ENCODE data around the gene CTNNBL1.

The CTNNBL1 gene

DNA sequence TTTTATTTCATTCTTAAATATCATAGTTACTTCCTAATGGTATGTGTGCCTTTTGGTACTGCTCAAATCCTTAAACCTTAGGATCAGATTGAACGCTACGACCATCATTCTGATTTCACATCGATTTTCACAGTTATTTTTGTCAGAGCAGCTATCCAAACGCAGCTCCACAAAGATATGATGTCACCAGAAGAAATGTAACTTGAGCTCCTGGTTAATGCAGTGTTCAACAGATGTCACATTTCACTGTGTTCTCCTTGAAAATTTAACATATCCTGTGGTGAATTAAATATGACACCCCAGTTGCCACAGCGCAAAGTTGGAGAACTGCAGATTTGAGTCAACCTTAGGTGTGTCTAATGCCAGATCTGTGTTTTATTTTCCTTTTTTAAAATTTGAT, 81.4 kb downstream of the CTNNBL1 start:
- DNase-seq (ENCODE audit: low read depth in 1 of 2, low spot score in 1 of 2): no peak

DNA sequence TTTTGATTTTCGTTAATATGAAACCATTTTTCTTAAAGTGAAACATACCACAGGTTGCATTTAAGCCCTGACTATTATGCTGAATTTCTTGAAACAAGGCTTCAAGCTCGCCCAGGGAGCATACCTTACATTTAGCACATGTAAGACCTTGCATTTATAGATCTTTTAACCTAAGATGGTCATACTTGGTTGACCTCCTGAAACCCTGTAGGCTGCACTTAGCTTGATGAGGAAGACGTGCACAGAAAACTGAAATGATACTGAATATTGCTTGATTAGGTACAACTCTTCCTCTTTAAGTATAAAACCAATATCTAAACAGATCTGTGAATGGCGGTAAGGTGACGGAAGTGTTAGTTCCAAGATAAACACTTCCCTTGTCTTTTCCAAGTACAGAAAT, 82.2 kb downstream of the CTNNBL1 start:
- no peak for DNase-seq (ENCODE audit: low read depth in 1 of 2, low spot score in 1 of 2)

DNA sequence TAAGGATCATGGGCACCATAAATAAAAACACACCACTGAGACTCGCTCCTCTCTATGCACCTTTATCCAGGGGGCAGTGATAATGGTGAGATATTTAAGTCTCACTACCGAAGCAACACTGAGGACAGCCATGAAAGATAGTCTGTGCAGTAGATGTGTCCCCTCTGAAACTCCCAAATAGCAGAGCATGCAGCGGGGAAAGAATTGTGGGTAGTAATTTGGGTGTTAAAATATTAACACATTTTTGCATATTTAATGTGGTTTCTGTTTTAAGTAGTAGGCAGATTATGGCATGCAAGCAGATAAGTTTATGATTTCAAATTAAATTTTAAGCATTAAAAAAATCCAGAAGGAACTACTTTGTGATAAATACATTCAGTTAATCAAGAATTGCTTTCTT, 82.7 kb downstream of the CTNNBL1 start:
- no peak for DNase-seq (ENCODE audit: low read depth in 1 of 2, low spot score in 1 of 2)

DNA sequence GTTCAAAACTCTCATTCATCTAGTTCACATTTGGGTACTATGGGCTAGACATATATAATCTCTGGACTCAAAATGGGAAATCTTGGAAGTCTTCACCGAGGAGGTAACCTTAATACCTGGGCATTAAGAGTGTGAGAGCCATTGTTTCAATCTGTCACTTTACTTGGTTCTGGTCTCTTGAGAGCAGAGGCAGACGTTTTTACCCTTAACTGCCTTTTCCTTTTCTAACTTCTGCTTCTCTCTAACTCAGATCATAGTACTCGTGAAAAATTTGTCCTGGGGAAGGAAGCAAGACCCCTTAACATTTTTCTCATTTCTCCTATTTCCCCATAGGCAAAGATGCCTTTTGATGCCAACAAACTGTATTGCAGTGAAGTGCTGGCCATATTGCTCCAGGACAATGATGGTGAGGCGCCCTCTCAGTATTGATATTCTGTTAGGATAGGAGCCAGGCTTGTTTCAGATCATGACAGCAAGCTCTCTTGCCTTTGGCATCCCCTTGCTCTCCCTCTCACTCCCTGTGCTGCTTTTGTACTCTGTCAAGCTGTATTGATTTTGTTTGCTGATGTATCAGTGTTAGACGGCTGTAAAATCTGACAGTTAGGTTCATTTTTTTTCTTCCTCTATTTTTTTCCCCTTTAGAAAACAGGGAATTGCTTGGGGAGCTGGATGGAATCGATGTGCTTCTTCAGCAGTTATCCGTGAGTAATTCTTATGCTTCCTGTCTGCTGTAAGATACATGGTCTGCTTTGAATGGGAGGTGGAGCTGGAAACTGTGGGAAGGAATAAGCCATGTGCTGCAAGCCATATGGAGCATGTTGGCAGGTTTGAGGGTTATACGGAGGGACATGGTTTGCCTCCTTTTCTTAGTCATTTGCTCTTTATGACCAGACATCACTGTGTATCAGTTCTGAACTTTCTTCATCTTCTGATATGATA, 83.5 kb downstream of the CTNNBL1 start:
- DNase-seq (ENCODE audit: low read depth in 1 of 2, low spot score in 1 of 2): no peak

DNA sequence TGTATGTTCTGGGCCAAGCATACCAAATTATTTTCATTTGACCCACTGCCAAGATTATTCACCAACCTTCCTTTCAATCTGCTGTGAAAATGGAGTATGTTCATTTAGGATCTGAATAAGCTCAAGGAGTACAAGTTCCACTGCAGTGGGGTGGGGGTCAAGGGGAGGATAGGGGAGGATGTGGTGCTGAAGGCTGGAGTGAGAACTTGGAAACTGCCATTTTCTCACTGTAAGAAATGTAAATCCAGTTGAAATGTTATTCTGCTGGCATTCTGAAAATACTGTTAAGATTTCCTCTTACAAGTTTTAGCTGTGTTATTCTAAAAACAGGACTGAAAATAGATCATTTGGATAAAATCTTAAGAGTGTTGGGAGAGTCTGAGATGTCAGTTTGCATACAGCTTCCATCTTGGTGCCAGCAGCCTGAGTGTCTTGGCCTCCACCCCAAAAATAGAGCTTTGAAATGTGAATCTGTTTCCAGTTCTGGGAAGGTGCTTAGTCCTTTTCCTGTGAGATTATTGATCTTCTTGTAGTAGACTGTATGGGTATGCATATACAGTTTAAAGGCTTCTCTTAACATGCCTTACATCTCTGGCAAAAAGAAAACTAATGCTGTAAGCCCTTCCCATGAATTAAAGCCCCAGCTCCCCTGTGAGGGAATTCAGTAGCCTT, 84.3 kb downstream of the CTNNBL1 start:
- no peak for DNase-seq (ENCODE audit: low read depth in 1 of 2, low spot score in 1 of 2)

DNA sequence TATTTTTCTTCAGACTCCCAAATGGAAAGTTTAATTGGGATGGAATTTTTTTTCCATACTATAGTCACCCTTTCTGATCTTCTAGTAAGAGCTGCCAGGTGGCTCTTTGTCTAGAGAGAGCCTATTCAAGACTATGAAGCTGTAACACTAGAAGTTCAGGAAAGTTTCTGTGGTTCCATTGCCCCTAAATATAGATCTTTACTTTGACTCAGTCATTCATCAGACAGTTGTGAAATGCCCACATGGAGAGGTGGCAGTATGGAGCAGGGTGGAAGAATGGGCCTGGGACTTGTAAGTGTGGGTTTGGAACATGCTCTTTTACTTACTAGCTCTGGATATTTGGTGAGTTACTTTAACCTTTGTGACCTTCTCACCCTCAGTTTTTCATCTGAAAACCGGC, 87.8 kb downstream of the CTNNBL1 start:
- DNase-seq (ENCODE audit: low read depth in 1 of 2, low spot score in 1 of 2): no peak

DNA sequence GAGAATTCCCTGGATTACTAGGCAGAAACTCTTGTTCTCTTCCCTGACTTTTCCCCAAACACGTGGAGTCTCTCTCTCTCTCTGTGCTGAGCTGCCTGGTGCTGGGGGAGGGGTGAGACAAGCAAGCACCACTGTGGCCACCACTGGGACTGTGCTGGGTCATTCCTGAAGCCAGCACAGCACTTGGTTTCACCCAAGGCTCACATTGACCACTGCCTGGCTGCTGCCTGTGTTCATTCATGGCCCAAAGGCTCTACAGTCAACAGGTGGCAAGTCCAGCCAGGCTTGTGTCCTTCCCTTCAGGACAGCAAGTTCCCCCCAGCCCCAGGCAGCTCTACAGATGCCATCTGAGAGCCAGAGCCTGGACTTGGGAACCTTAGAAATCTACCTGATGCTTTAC, 92.2 kb downstream of the CTNNBL1 start:
- DNase-seq (ENCODE audit: low read depth in 1 of 2, low spot score in 1 of 2): no peak

DNA sequence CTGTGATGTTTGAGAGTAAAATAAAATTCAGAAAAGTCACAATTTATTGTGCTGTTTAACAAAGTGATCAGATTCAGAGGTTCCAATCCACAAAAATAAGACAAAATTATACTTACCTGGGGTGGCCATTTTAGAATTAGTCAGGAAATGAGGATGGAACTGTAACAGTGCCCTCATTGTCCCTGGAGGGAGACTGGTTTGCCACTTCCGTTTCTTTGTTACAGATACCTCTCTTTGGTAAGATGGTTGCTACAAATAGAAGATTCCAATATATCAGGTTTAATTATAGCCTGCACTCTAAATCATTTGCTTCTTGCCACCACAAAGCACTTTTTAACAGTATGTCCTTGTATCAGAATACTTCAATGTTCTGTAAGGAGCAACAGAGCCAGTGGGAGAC, 95.6 kb downstream of the CTNNBL1 start:
- DNase-seq (ENCODE audit: low read depth in 1 of 2, low spot score in 1 of 2): no peak

DNA sequence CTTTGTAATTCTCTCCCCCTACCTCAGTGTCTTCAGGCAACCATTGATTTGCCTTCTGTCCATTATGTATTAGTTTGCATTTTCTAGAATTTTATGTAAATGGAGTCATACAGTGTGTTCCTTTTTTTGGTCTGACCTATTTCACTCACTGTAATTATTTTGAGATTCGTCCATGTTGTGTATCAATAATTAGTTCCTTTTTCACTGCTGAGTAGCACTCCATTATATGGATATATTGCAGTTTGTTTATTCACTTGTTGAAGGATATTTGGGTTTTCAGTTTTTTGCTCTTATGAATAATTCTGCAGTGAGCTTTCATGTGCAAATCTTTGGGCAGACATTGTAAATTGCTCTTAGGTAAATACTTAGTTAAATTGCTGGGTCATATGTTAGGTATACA, 97.1 kb downstream of the CTNNBL1 start:
- no peak for DNase-seq (ENCODE audit: low read depth in 1 of 2, low spot score in 1 of 2)

DNA sequence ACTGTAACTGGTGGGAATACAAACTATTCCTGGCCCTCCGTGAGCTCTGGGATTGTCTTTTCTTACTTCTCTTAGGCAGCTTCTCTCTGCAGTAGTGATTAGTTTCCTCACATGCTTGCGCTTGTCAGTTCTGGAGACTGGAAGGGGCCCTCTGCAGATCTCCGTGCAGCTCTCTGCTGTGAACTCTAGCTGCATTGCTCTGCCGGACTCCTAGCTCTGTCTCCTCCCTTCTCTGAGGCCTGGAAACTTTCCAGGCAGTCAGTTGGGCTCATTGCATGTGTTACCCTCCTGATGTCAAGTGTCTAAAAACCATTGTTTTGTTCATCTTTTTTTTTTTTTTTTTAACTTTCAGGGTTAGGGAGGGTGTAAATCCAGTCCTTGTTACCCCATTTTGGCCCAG, 102.3 kb downstream of the CTNNBL1 start:
- DNase-seq (ENCODE audit: low read depth in 1 of 2, low spot score in 1 of 2): no peak

DNA sequence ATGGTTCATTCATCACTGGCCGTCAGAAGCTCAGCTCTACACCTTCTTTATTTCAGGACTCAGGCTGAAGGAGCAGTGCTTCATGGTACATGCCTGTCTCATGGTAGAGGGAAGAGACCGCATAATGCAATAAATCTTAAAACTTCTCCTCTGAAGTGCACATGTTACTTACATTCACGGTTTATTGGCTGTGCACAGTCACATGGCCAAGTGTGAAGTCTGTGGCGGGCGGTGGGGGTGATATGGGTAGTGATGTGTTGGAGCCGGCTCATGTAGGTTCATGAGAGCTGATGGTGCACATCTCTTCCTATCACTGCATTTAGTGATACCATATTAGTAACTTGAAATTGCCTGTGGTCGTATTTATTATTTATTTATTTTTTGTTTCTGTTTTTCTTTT, 102.9 kb downstream of the CTNNBL1 start:
- no peak for DNase-seq (ENCODE audit: low read depth in 1 of 2, low spot score in 1 of 2)

DNA sequence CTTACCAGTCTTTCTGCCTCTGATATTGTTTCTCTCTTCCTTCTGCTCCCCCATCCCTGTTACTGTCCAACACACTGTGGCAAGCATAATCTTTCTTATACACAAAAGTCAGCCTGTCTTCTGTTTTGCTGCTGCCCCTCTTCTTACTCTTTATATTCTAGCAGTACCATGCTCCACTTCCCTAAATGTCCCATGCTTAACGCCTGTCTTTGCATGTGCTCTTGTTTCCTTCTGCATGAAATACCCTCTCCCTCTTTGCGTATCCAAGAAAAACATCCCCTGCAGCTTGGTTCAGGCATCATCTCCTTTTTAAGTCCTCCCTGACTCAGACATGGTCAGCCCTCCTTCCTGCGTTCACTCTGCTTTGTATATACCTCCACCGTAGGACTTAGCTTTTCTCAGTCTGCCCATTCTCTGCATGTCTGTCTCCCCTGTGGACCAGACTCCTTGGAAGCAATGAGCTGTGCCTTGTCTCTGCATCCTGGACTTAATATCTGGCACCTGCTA, 103.9 kb downstream of the CTNNBL1 start:
- no peak for DNase-seq (ENCODE audit: low read depth in 1 of 2, low spot score in 1 of 2)

DNA sequence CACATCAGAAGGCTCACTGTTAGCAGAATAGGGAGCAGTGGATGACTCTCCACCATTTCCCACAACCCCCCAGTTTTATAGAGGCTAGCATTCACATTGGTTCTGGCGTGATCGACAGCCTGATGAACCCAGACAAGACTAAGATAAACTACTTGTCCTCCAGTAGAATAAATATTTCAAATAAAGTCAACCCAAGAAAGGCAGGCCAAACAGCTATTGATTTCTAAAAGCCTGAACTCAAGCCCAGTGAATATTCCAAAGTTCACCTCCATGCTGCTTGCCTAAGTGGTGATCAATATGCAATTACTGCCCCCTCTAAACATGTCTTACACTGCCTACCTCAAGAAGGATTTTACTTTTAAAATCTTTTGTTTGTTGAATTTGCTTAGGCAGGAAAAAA, 104.5 kb downstream of the CTNNBL1 start:
- DNase-seq (ENCODE audit: low read depth in 1 of 2, low spot score in 1 of 2): no peak

DNA sequence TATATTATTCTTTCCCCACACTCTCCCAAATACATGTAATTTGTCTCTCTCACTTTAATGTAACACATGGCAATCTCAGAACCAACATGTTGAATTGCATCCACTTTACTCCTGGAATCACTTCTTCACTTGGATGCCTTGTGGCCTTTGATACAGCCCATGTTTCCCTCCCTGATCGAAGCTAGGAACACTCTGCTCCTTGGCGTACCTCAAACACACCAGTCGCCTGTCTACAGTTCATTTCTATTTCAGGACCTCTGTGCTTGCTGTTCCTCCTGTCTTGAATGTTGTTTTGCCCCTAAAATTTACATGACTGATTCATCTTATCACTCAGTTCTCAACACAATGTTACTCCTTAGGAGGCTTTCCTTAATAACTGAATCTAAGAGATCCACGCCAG, 106.8 kb downstream of the CTNNBL1 start:
- no peak for DNase-seq (ENCODE audit: low read depth in 1 of 2, low spot score in 1 of 2)

DNA sequence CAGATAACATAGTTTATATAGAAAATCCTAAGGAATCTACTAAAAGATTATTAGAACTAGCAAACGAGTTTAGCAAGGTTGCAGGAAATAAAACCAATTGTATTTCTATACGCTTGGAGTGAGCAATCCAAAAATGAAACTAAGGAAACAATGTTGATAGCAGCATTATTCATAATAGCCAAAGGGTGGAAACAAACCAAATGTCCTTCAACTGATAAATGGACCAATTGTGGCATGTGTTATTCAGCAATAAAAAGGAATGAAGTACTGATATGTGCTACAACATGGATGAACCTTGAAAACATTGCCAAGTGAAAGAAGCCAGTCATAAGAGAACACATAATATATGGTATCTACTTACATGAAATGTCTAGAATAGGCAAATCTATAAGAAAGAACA, 108.1 kb downstream of the CTNNBL1 start:
- no peak for DNase-seq (ENCODE audit: low read depth in 1 of 2, low spot score in 1 of 2)

DNA sequence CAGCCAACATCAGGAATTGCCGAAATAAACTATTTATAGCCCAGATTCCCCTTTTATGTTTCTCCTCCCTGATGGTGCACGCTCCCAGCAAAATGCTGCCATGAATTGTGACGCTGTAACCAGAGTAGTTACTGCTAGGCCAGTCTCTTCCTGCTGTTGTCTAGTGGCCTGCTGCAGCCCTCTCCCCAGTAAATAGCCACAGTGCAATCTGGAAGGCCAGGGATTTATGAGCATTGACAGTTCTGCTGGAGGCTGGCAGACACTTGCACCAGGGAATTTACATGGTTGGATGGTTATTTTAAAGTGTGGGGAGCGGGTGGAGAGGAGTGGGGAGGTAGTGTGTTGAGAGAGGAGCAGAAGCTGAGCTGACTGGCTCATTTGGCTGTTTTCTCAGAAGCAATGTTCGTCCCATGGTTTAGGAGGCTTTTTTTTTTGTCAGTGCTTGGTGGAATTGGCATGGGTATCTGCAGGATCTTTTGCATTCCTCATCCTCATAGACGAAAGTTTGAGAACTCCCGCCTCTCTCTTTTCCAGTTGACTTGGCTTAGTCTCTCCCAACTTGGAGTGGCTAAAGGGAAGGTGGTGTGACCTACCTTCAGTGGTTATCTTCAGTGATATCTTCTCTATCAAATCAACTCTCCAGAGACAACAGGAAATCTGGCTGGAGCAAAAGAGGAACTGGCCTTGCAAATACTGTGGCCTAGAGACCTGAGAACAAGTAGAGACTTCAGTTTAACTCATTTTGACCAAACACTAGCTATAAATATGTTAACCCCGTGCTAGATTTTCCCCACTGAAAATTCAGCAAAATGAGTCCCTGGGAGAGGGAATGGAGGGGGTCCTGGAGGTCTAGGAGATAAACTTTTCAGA, 109.8 kb downstream of the CTNNBL1 start:
- DNase-seq (ENCODE audit: low read depth in 1 of 2, low spot score in 1 of 2): no peak

DNA sequence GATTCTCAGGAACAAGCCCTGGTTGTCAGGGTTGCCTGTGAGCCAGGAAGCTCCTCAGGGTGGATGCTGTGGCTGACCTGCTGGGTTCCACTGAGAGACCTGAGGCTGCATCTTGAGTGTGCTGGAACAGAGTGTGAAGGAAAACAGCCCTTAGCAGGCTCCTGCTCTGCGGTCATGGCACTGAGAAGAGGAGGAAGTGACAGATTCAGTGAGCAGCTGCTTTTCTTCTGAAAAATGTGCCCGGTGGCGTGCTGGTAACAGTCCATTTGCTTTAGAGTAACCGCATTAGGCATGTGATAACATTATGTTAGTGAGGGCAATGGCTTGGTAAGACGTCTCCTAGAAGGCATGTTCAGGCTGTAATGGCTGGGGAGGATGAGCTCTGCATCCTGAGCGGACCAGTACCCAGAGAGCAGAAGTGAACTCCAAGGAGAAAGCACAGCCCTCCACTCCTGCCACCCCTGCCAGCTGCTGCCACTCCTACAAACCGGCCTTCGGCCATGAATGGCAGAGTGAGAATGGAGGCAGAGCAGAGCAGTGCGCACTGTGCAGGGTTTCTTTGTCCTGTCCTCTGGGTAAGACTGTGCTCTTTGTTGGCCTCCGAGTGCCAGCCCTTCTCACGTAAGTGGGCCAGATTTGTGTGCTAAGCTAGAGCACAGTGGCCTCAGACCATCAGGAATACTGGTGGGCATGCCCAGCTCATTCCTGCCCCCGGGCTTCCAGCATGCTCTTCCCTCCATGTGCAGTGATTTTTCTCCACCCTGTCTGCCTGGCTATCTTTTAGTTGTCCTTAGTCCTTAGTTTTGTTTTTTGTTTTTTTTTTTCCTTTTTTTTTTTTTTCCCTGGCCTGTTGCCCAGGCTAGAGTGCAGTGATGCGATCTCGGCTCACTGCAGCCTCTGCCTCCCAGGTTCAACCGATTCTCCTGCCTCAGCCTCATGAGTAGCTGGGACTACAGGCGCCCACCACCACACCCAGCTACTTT, 111.0 kb downstream of the CTNNBL1 start:
- DNase-seq (ENCODE audit: low read depth in 1 of 2, low spot score in 1 of 2): no peak

DNA sequence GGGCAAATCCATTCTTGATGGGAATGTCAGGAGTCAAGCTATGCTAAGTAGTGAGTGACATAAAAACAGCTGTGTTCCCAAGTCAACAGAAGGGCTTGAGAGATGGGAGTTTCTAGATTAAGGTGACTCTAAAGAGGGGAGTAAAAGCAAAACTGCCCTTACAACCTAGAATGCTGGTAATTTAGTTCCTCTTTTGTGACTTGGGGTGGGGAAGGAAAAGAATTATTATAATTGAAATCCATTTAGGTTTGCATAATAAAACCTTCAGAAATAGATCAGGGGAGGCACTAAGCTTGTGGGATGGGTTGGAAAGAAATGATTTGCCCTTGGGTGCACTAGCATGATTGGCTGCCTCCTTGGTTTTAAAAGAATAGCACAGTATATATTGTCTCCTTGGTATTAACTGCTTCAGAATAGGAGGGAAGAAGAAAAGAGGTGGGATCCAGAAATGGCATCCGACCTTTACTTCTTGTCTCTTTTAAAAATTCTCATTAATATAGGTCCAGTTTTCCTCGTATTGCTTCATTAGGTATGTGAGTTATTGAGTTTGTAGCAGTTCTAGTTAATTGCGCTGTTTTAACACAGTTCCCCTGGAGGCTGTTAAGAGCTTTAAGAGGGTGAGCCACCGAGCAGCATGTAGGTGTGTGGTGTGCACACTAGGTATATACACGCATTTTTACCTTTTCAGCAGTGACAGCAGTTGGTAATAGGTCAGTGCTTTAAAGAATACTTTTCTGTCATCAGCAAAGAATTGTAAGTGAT, 113.8 kb downstream of the CTNNBL1 start:
- DNase-seq (ENCODE audit: low read depth in 1 of 2, low spot score in 1 of 2): no peak

DNA sequence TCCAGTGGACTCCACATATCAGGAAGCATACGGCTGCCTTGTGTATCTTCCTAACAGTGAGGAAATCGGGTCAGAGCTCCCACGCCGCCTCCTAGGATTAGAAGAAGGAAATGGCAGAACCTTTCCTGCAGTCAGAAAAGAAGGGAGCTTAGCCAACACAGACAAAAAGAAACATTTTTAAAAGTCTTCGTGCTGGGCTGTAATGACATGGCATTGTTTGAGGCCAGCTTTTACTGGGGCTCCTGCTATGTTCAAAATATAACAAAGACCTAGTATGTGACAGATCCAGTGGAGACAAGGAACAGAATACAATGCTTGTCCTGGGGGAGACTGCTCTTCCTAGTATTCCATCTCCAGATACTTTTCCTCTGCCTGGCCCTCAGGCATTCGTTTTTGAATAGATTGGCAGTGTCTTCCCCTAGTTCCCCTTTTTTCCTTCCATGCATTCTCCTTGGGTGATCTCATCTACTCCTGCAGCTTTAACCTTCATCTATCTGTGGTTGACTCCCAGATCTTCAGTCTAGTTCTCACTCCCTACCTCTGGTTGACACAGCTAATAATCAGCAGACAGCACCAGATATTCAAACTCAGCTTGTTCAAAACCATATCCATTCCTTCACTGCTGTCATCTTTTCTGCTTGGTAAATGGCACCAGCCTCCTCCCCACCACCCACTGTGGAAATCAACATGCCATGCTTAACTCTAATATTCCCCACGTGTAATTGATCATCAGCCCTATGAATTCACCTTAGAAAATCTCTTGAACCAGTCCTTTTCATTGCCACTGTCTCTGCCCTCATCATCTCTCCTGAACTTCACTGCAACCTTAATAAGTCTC, 114.6 kb downstream of the CTNNBL1 start:
- DNase-seq (ENCODE audit: low read depth in 1 of 2, low spot score in 1 of 2): no peak

Measured in activated CD4-positive, alpha-beta T cell treated with anti-CD3 and anti-CD28 coated beads, Interleukin-2, amount 50 U/mL, for 24 hours (primary cell).